ENCODE data around the gene NOC4L. TPM values are rescaled to one million over a fixed set of nuclear protein-coding genes. Genes with fewer than 3 reads are reported as not detected.
"Not testable (repeated sequence)": the region's sequence is repeated elsewhere in the genome, so short reads cannot be mapped to it uniquely, and the experiment has no call there.

The NOC4L gene
- polyA plus RNA-seq, 1 donor: 9.8 TPM

- no peak for DNase-seq (ENCODE audit: low read depth)
Observed at GRCh38 chr12:132182206-132182710, 38.0 kb downstream of the NOC4L start.

GRCh38 chr12:132182711-132183365 lies 38.6 kb downstream of the NOC4L start:
- DNase-seq (ENCODE audit: low read depth): no peak

GRCh38 chr12:132185705-132186104 lies 41.4 kb downstream of the NOC4L start:
- DNase-seq (ENCODE audit: low read depth): no peak

- DNase-seq (ENCODE audit: low read depth): no peak
Observed at GRCh38 chr12:132186208-132186856, 42.1 kb downstream of the NOC4L start.

GRCh38 chr12:132186857-132187620 lies 42.8 kb downstream of the NOC4L start:
- no peak for DNase-seq (ENCODE audit: low read depth)

- DNase-seq (ENCODE audit: low read depth): no peak
Observed at GRCh38 chr12:132187646-132188450, 43.6 kb downstream of the NOC4L start.

GRCh38 chr12:132188451-132188901 lies 44.2 kb downstream of the NOC4L start:
- DNase-seq (ENCODE audit: low read depth): no peak

GRCh38 chr12:132188916-132189325 lies 44.7 kb downstream of the NOC4L start:
- DNase-seq (ENCODE audit: low read depth): no peak

GRCh38 chr12:132189378-132190011 lies 45.2 kb downstream of the NOC4L start:
- DNase-seq (ENCODE audit: low read depth): peak; percentile 25

- DNase-seq (ENCODE audit: low read depth): no peak
Observed at GRCh38 chr12:132190012-132190755, 45.9 kb downstream of the NOC4L start.

GRCh38 chr12:132190834-132191500 lies 46.7 kb downstream of the NOC4L start:
- no peak for DNase-seq (ENCODE audit: low read depth)

GRCh38 chr12:132191715-132192553 lies 47.7 kb downstream of the NOC4L start:
- DNase-seq (ENCODE audit: low read depth): no peak

GRCh38 chr12:132194056-132194455 lies 49.8 kb downstream of the NOC4L start:
- no peak for DNase-seq (ENCODE audit: low read depth)

- DNase-seq (ENCODE audit: low read depth): no peak
Observed at GRCh38 chr12:132194556-132194955, 50.3 kb downstream of the NOC4L start.

- not testable (repeated sequence) for DNase-seq (ENCODE audit: low read depth)
Observed at GRCh38 chr12:132195242-132195641, 51.0 kb downstream of the NOC4L start.

- no peak for DNase-seq (ENCODE audit: low read depth)
Observed at GRCh38 chr12:132196038-132196872, 52.0 kb downstream of the NOC4L start.

GRCh38 chr12:132196873-132197390 lies 52.7 kb downstream of the NOC4L start:
- no peak for DNase-seq (ENCODE audit: low read depth)
